Thyroid gland (tissue), 4 donors: ENCODE results near the gene CYP4F12. TPM values are rescaled to one million over a fixed set of nuclear protein-coding genes. Genes with fewer than 3 reads are reported as not detected.
"Not testable (repeated sequence)": the region's sequence is repeated elsewhere in the genome, so short reads cannot be mapped to it uniquely, and the experiment has no call there.

Experiments used
- DNase-seq, 2 donors: peaks; one replicate each; pipeline ENCODE4 v3.0.0-alpha.2; 2019
- H3K27ac ChIP-seq, 3 donors: fragments of 200-600 bp; sonication (generic); 1 replicate in 2 of 3; 2 replicates in 1 of 3; pipeline ENCODE4 v1.5.1; 2016 to 2019; ENCODE audit warnings: mild to moderate bottlenecking in 1 of 3, moderate library complexity in 1 of 3
- H3K27me3 ChIP-seq: fragments of 200-600 bp; sonication (generic); one replicate; pipeline ENCODE4 v1.5.1; 2019
- H3K36me3 ChIP-seq, 2 donors: fragments of 200-600 bp; sonication (generic); one replicate each; pipeline ENCODE4 v1.5.1; 2016 to 2019
- H3K4me1 ChIP-seq, 2 donors: fragments of 200-600 bp; sonication (generic); one replicate each; pipeline ENCODE4 v1.5.1; 2017 to 2019
- H3K4me3 ChIP-seq, 3 donors: fragments of 200-600 bp; sonication (generic); replicated peaks in 1 of 3; 1 replicate in 2 of 3; 2 replicates in 1 of 3; pipeline ENCODE4 v1.5.1; 2016; ENCODE audit warnings: mild to moderate bottlenecking in 1 of 3
- H3K9me3 ChIP-seq: fragments of 200-600 bp; sonication (generic); one replicate; pipeline ENCODE4 v1.5.1; 2017
- POLR2A ChIP-seq, 2 donors: fragments of 450-650 bp; IDR thresholded peaks; one replicate each; pipeline ENCODE4 v1.6.1; 2017; ENCODE audit warnings: antibody characterized with exemption in 2 of 2, mild to moderate bottlenecking in 2 of 2, moderate library complexity in 1 of 2
- WGBS, 2 donors: methylation state at CpG; one replicate each; pipeline ENCODE4 v1.1.5; 2017; 5-methylcytosine and 5-hydroxymethylcytosine counted together
- intact Hi-C: fragments of 100-400 bp; cut with DNase I; formaldehyde crosslinking; loops from one replicate; pipeline ENCODE4 v1.15.1; 2023
- total RNA-seq, 4 donors: library from RNA; depleted of rRNA; stranded (reverse); fragments of >200 nt; gene quantifications; one replicate each; pipeline ENCODE4 v1.2.3, GENCODE V29; 2016
- TF ChIP-seq, protein P1 (sequence below), 6 experiments: fragments of 200-600 bp in 3 of 6; fragments of 450-650 bp in 3 of 6; sonication (generic) in 3 of 6; IDR thresholded peaks; one replicate each; pipeline ENCODE4 v1.5.1; 2016 to 2019; ENCODE audit warnings: antibody characterized with exemption in 6 of 6, mild to moderate bottlenecking in 2 of 6, inconsistent platforms in 1 of 6, moderate library complexity in 1 of 6

CYP4F12 gene
- total RNA-seq, 4 donors from 2014 or later, result 1.9 to 4.6 (median 3.2) TPM

GRCh38 chr19:15643387-15643786 lies 29.5 kb upstream of the CYP4F12 start:
- Histone ChIP-seq H3K4me1 (no peaks in the 10 kb centered on the region), H3K4me3 (no peak overlapping the region), H3K9me3 (no peaks in the 10 kb centered on the region), H3K27ac (no peak overlapping the region), H3K36me3 (no peaks in the 10 kb centered on the region), H3K27me3 (no peaks in the 10 kb centered on the region)
- intact Hi-C loops, result no loop called here
- no peak for DNase-seq
- no peak for TF ChIP-seq POLR2A (IDR thresholded peaks at IDR 0.05)
- TF ChIP-seq, protein P1, sequence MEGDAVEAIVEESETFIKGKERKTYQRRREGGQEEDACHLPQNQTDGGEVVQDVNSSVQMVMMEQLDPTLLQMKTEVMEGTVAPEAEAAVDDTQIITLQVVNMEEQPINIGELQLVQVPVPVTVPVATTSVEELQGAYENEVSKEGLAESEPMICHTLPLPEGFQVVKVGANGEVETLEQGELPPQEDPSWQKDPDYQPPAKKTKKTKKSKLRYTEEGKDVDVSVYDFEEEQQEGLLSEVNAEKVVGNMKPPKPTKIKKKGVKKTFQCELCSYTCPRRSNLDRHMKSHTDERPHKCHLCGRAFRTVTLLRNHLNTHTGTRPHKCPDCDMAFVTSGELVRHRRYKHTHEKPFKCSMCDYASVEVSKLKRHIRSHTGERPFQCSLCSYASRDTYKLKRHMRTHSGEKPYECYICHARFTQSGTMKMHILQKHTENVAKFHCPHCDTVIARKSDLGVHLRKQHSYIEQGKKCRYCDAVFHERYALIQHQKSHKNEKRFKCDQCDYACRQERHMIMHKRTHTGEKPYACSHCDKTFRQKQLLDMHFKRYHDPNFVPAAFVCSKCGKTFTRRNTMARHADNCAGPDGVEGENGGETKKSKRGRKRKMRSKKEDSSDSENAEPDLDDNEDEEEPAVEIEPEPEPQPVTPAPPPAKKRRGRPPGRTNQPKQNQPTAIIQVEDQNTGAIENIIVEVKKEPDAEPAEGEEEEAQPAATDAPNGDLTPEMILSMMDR (IDR thresholded peaks at IDR 0.05), result no peak
- 76 to 81% methylated on average over 3 of the region's 3 CpGs for WGBS, 2 donors

DNA sequence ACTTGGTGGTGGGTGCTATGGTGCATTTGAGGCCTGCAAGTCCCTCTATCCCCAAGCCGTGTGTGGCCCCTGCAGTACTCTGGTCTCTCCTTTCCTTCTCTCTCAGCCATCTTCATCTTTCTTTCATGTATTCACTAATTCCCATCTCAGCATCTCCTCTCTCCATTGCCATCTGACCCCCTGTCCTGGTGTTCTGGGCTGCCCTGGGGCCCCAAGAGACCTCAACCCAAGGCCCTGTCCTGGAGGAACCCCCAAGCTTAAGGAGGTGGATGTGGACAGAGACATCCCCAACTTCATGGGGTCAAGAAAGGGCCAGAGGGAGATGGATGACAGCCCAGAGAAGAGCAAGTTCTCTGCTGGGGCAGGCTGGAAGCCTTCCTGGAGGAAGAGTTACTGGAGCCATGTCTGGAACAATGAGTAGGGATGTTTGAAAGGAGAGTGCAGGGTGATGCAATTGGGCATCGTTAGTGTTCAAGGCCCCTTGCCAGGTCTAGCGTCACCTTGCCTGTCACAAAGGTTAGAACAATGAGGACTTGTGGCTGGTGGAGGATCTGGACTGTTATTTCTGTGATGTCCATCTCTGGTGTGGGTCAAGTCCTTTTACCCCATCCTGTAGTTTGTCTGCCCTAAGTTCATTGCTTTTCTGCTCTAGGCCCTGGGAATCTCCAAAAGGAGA lies 28.7 kb upstream of the CYP4F12 start:
- H3K36me3 ChIP-seq, result no peaks in the 10 kb centered on the region
- intact Hi-C loops, result no loop called here
- 83% methylated on average over 3 of the region's 3 CpGs for WGBS, 2 donors

GRCh38 chr19:15644816-15645215 lies 28.1 kb upstream of the CYP4F12 start:
- 57 to 71% methylated on average over 3 of the region's 3 CpGs for WGBS, 2 donors
- Histone ChIP-seq H3K4me3 (no peak overlapping the region), H3K27me3 (no peaks in the 10 kb centered on the region), H3K27ac (no peak overlapping the region), H3K36me3 (no peaks in the 10 kb centered on the region), H3K4me1 (no peaks in the 10 kb centered on the region), H3K9me3 (no peaks in the 10 kb centered on the region)
- intact Hi-C loops, result no loop called here
- DNase-seq, result no peak
- TF ChIP-seq, protein P1 (IDR thresholded peaks at IDR 0.05), result no peak
- TF ChIP-seq POLR2A (IDR thresholded peaks at IDR 0.05), result no peak

More for the DNA sequence above, 28.7 kb upstream of the CYP4F12 start:
- DNase-seq, result no peak
- no peaks in the 10 kb centered on the region for H3K27me3 ChIP-seq
- H3K4me3 ChIP-seq, result no peak overlapping the region
- TF ChIP-seq, protein P1 (IDR thresholded peaks at IDR 0.05), result no peak
- H3K9me3 ChIP-seq, result no peaks in the 10 kb centered on the region
- no peaks in the 10 kb centered on the region for H3K4me1 ChIP-seq
- no peak overlapping the region for H3K27ac ChIP-seq

DNA sequence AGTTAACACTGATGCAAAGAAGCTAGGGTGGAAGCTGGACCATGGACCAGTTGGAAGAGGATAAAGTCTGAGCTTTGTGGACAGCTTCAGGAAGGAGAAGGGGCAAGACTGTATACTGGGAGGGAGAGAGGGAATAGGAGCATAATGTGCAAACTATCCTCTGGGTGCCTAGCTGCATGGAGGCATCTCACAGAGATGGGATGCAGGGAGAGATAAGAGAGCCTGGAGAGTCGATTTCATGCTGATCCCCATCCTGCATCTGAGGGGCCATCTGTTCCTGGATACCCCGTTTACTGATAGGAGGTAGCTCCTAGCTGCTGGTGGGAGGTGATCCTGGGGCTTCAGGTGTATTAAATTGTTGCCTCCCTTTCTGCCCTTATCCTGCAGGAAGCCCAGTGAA lies 23.4 kb upstream of the CYP4F12 start:
- H3K27me3 ChIP-seq, result no peaks in the 10 kb centered on the region
- no peaks in the 10 kb centered on the region for H3K36me3 ChIP-seq
- DNase-seq, result no peak
- H3K9me3 ChIP-seq, result no peaks in the 10 kb centered on the region
- TF ChIP-seq POLR2A (IDR thresholded peaks at IDR 0.05), result no peak
- TF ChIP-seq, protein P1 (IDR thresholded peaks at IDR 0.05), result no peak
- H3K4me1 ChIP-seq, result no peaks in the 10 kb centered on the region
- H3K4me3 ChIP-seq, result no peak overlapping the region
- 83 to 84% methylated on average over 2 of the region's 2 CpGs for WGBS, 2 donors
- H3K27ac ChIP-seq, result no peak overlapping the region
- intact Hi-C loops, result no loop called here

GRCh38 chr19:15650123-15650522 lies 22.8 kb upstream of the CYP4F12 start:
- H3K27me3 ChIP-seq, H3K36me3 ChIP-seq, H3K4me1 ChIP-seq, H3K4me3 ChIP-seq, DNase-seq, intact Hi-C loops, H3K9me3 ChIP-seq, H3K27ac ChIP-seq: not testable (repeated sequence)
